Kidney tubule cell (primary cell): ENCODE results near the gene DAAM2.
A peak's percentile ranks its signal among the peaks of the same experiment; 100 is the strongest.

Source experiments
- DNase-seq: peaks from one replicate; pipeline ENCODE4 v3.0.0-alpha.2; 2018; ENCODE audit warnings: low spot score

DAAM2 gene

DNA sequence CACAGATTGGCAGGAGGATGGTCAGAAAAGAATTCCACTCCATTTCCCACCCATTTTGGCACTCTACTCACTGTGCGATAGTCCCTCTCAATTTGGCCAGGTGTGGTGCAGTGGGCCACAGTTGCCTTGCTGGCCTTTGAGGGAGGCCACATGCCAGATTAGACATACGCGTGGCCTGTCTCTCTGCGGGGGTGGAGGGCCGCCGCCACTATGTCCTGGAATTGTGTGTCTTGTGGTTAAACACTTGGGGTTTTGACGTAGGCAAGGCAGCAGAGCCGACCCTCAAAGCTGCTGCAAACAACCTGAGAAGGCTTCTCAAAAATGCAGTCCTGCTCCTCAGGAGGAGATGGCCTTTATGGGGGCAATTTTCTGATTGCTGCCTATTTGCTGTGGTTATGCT lies 4.9 kb upstream of the DAAM2 start:
- DNase-seq: no peak

DNA sequence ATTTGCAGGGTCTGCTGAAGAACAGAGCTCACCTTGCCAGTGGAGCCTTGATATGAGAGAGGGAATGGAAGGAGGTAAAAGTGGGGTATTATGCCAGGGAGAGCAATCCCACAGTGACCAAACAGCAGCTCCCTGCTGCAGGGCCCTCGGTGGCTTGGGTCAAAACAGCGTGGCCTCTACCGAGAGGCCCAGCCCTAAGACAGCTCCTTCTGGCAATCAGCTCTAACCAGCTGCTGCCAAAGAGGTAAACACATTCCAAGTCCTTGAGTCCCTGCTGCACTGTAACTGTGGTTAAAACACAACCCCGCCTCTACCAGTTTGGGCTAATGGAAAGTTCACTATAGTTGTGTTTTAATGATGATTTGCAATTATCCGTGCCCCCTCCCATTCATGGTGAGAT lies 1.4 kb upstream of the DAAM2 start:
- DNase-seq: no peak

DNA sequence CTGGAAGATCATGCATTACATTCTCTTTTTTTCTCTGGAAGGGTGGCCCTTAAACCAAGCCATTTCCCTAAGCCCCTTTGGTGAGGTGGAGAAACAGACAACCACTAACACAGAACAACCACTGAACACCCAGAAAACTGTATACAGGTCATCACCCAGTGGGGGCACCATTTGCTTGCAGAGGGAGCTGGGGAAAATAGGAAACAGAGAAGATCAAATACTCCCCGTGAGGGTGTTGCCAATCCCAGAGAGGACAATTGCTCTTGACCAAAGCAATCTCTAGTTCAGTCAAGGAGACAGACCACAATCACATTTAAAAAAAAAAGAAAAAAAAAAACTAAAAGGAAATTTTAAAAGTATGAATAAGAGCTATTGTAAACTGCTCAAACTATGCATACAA lies 865 bp upstream of the DAAM2 start:
- no peak for DNase-seq

DNA sequence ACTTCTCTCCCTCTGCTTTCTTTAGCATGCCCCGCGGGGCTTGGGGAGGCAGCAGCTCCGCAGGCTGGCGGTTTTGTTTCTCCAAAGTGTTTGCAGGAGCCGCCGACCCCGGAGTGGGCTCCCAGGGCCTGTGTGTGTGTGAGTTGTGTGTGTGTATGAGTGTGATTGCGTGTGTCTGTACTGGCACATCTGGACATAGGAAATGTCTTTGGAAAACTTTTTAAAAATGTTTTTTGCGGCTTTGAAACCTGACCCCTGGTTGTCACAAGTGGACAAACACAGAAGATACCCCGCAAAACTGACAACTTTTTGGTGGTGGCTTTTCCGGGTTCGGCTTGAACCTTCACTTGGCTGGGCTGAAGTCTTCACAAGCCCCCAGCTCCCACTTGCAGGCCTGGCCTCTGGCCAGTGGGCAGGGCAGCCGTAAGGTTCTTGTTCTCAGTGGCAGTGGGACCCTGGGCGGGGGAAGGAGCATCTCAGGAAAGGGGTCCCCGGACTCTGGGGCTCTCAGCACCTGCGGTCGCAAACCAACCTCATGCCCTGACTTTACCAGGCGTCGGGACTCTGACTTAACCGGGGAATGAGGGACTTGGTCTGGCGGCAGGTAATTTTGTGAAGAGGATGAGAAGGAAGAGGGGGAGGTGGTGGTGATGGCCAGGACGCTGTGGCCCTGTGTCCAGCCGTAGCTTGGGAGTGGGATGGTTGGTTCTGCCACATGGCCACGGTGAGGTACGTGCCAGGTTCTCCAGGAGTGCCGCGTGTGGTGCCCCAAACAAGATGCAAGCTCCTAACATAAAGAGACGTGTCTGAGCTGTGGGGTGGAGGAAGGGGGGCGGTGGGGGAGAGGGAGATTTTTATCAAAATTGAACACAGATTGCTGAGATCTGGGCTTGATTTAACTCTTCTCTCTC lies 619 bp downstream of the DAAM2 start:
- DNase-seq: no peak

DNA sequence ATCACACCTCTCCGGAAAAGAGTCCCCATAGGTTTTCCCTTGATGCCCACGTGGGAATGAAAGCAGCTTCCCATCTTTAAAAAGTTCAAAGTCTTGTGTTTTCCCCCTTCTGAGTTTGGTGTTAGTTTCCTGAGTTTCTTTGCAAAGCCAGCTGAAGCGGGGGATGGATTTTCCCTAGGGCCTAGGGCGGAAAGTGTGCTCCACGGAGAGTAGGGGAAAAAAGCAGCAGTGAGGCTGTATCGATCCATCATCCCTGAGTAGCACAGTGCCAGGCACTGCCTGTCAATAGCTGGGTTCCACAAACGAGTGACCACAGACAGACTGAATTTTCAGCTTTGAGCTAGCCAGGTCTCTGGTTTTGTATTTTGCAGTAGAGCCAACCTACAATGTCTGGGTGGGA lies 1.3 kb downstream of the DAAM2 start:
- no peak for DNase-seq

DNA sequence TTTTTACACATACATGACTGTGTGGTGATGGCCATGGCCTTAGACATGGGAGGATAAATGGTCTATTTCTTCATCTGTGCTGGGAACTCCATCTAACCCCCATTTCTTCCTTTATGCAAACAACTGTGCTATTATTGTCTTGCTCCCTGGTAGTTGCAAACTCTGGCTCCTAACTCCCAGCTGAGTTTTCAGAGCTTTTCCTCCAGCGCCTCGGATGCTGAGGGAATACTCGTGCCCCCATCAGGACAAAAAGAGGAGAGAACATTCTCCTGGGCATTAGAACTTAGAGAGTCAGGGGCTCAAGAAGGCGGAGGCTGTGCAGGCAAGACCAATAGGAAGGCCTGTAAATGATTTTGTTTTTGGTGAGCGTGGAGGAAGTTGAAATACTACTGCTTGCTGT lies 2.1 kb downstream of the DAAM2 start:
- no peak for DNase-seq

DNA sequence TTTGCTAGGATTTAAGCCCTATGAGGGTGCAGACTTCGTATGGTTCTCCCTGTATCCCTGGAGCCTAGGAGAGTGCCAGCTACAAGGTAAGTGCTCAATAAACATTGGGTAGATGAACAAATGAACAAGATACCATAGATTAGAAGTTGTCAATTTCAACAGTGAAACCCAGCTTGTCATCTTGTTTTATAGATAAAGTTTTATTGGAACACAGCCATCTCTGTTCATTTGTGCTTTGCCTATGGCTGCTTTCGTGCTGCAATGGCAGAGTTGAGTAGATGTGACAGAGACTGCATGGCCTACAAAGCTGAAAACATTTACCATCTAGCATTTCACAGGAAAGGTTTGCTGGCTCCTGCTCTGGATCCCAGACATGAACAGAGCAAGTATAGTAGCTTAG lies 5.6 kb downstream of the DAAM2 start:
- no peak for DNase-seq

DNA sequence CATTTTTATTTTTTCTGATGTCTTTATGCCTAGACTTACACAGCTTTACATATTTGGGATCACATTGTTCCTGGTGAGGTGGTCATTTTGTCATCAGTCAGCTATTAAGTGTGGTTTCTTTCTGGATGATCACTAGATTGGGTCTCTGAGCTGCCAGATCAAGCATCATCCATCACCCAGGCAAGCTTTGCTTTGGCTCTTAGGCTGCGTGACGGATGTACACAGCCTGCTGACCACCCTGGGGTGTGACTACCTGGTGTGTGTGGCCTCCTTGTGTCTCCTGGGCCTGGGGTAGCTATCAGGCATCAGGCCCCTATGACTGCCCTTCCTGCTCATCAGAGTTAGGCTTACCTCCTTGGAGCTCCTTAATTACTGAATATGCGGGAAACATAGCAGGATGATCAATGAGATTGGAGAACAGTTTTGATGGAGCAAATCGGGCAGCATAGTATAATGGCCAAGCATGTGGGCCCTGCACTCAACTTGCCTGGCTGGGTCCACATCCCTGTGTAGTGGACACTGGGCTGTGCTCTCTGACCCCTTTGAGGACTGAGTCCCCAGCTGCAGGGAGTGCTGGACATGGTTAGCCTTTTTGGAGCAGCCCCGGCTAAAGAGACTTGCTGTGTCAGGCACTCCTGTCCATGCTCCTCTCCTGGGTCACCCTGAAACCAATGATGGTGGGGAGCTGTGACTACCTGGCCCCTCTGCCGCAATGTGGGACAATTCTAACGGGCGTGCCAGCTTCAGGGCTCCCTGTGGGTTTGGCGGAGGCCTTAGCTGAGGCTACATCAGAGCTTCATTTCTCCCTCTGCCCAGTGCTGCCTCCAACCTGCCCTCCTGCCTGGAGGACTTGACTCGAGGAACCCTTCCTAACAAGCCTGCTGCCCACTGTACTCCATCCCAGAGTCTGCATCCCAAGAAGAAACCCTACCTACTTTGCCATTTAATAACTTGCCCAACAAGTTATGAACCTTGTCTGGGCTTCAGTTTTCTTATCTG lies 8.2 kb downstream of the DAAM2 start:
- DNase-seq: no peak

DNA sequence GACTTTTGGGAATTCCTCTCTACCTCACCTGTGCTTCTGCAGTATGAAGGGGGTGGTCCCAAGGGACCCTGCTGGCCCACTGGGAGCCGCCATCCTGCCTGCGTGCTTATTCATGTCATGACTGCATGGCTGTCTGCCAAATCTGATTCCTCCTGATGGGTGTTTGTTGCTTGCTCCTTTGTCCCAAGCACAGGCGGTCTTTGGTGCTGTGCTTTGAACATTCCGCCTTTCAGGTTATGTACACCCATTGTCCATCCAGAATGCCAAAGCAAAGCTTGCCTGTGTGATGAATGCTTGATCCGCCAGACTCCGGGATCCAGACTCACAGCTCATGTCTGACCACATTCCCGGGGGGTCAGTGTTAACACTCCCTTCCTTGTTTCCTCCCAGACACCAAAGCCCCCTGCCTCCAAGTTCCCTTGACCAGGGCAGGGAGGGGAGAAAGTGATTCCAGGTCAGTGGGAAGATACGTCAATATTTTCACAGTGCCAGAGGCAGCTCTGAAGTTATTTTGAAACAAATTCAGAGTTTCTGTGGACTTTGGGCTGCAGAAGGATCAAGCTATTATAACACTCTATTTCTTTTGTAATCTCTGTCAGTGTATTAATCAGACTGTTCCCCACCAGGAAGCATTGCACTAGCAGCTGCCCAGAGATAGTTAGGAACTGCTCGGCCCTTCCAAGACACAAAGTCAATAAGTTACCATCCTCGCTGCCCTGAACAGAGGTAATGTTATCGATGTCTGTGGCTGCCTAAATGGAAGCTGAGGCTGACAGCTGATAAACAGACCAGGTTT lies 9.5 kb downstream of the DAAM2 start:
- DNase-seq: no peak

DNA sequence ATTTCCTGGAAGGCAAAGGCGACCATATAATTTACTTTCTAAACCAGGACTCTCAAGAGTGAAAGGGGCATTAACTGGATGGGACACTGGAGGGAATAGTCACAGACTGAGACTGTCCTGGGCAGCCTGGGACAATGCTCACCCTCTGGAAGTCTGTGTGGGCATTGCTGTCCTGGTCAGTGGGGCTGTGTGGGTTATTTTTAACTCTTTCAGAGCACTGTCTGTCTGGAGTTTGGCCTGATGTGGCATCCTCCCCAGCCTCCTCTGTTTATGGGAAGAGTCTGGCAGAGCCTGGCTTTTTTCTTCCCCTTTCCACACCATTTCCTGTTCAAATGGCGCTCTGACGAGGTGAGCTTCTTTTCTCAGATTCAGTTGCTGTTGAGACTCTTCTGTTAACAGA lies 11.7 kb downstream of the DAAM2 start:
- DNase-seq: no peak

DNA sequence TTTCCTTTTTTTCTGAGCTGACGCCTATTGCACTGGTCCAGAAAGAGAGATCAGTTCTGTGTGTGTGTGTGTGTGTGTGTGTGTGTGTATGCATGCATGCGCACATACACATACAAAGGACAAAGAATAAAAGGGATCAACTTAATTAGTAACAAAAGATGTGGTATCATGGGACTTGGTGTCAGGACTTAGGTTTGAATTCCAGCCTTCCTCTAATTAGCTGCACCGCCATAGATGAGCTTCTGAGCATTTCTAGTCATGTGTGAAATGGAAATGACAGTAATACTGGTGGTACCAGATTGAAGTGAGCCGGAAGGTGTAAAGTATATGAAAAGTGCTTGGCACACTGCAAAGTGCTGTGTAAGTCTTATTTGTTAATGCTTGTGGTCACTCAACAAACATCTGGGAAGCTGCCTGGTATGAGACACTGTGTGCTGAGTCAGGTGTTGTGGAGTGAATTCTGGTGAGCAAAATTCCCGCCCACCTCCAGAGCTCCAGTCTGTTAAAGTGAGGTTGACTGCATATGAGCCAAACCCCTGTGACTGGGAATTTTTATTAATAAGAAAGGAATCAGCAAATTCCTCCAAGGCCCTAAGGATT lies 12.4 kb downstream of the DAAM2 start:
- DNase-seq: peak; percentile 70

DNA sequence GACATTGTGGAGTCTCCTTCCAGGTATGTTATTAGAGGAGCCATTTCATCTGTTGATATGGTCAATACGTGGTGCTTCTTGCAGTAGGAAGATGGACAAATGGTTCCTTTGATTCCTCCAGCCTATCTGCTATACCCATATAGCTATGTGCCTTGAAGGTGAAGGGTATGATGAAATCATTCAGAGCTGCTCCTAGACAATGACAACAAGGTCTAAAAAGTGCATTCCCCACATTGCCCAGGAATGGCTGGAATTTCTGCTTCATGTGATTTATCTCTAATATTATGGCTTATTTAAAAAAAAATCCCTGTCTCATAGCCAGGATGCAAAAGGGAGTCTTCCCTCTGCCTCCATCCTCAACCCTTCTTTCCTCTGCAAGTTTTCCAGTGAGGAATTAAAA lies 14.1 kb downstream of the DAAM2 start:
- peak; percentile 13 for DNase-seq

DNA sequence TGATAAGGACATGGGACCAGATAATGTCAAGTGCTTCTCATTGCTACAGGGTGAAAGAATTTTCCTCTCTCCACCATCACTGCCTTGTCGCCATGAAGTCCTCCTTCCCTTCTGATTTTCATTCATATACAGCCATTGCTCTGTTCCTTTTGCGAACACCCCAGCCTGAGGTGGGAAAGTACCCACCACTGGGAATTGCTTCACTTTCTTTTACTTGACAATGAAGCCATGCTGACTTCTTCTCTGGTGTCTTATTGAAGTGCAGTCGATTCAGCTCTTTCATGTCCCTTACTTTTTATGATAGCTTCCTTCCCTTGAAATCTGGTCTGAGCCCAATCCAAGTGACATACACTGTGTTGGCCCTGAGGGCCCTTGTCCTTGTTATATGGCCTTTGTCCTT lies 16.2 kb downstream of the DAAM2 start:
- DNase-seq: no peak

DNA sequence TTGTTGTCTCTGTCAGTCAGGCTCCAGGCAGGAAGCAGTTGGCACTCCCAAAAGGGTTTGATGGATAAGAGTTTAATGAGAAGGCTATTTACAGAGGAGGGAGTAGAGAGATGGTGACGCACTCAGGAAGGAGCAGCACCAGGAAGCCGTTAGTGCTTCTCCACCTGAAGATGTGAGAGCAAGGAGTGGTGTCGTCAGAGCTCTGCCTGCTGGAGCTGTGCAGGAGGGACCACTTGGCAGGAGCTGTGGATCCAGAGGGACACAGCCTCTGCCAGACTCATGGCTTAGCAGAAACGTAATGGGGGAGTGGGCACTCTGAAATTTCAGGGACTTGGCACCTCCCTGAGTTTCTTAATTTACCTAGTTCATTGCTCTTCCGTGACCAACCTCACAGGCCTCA lies 16.8 kb downstream of the DAAM2 start:
- peak; percentile 21 for DNase-seq

DNA sequence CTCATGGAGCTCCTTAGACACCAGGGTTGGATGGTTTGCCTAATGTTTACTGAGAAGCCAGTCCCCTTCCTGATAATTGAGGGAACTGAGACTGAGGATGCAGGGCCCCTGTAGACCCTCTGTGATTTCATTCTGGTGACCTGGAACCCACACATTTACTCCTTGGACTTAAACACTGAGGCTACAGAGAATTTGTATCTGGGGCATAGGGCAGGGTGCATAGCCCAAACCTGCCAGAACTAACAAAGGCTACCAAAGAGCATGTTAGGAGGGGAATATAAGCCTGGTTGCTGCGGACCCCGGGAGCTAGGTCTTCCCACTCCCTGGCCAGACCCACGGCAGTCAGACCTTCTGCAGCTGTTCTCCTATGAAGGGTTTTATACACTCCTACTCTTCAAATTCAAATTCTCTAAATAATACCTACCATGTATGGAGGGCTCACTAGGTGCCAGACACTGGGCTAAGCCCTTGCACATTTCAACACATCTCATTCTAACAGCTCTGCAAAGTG lies 19.7 kb downstream of the DAAM2 start:
- no peak for DNase-seq

DNA sequence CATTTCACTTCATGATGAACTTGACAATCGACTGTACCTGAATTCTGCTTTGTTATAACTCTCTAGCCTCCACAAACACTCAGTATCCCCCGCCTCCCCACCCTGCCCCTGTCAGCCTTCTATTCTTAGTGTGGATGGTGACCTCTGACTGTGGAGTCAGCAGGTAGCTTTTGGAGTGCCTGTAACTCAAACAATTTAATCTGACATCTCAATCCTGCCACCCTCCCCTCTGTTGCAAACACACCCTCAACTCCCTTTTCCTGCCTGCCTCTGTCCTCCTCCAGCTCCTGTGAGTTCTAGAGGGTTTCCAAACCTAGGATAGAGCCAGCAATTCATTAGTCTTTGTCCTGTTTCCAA lies 20.3 kb downstream of the DAAM2 start:
- no peak for DNase-seq

DNA sequence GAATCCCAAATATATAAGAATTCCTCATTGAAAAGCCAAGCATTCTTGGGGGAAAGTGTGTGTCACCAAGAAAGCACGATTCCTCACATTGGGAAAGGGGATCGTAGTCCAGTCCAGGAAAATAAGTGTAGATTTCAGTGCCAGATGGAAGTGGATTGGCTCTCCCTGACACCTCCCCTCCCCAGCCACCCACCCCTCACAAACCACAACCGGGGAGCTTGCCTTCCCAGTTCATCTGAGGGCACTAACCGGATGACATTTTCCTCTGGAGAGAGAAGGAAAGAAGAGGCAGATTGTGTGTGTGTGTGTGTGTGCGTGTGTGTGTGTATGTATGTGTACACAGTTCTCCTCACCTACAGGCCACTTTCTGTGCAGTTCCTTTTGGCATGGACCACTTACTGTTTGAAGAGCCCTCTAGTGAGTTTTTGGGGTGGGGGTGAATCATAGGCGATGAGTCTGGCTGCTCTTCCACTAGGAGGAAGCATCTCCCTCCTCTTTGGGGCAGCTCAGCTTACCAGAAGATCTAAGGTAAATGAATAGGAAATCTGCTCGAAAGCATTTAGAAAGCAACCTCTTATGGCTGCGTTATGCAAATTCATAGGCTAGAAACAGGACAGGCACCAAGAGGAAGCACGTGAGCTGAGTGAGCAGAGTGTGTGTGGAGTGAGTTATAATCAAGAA lies 20.8 kb downstream of the DAAM2 start:
- no peak for DNase-seq

DNA sequence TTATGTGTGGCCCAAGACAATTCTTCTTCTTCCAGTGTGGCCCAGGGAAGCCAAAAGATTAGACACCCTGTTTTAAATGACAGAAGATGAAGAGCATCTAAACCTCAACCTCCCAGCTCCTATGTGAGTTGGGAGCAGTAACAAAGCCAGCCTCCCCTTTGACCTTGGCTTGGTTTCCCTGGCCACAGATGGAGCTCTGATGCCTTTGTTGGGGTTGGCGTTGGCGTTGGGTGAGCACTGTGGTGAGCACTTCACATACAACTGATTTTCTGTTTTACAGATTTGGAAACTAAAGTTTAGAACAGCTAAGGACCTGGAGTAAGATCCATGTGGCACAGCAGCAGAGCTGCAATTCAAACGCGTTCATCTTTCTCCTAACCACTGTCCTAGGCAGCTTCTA lies 22.1 kb downstream of the DAAM2 start:
- DNase-seq: no peak

DNA sequence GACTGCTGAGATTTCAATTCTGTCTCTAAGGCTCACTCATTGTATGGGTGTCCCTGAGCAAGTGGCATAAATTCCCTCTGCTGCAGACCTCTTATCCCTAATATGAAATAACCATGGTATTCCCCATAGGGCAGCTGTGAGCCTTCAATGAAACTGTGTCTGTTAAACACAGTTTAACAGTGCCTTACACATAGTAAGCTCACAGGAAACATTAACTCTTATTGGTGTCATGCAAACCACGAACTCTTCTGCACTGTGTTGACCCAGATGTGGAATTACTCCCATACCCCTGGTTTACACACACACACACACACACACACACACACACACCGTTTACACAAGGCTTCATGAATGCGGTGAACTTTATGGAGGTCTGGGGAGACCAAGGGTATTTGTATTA lies 23.2 kb downstream of the DAAM2 start:
- no peak for DNase-seq

DNA sequence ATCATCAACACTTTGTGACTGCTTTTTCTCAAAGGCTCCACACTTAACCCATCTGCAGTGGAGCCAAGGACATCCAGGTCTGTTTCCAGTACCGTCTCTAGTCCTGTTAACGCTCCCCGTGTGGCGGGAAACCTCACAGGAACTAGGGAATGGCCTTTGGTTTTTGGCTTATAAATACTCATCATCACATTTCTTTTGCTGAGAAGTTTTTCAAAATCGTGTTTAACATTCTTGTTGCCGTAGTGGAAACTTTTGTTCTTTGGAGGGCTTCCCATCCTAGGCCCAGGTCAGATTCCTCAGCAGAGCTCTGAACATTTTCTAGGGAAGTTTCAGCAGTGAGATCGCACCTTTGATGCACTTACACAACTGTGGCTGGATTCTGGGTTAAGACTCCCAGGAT lies 24.6 kb downstream of the DAAM2 start:
- no peak for DNase-seq

DNA sequence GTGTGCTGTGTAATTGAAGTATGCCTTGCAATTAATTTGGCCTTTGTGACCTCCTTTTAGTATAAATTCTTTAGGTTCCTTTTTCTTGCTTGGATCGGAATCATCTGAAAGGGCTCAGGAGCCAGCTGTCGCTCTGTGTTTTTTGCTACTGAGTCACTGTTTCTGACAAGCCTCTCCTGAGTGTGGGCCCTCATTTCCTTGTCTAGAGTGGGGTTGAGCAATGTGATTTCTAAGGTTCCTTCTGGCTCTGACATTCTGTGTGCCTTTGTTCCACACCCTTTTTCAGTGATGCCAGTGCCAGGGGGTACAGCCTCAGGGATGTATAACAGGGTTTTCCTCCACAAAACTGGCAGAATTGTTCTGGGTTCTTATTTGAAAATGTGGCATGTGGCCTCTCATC lies 26.5 kb downstream of the DAAM2 start:
- DNase-seq: no peak
